Liver (tissue), 3 donors: ENCODE data around the gene SPAG8.

ENCODE experiments used
- FOXA1 ChIP-seq: IDR thresholded peaks from 2 replicates; pipeline ENCODE4 v1.6.1; 2016; ENCODE audit warnings: antibody characterized with exemption
- TF ChIP-seq, protein P1 (sequence below): fragments of 150-350 bp; IDR thresholded peaks from 2 replicates; pipeline ENCODE4 v1.5.1; 2017; ENCODE audit warnings: improper control_type of control experiment, low read depth, low read length; ENCODE audit not compliant: missing input control
- TF ChIP-seq, protein P2 (sequence below): IDR thresholded peaks from 2 replicates; pipeline ENCODE4 v1.6.1; 2016; ENCODE audit warnings: antibody characterized with exemption
- donor health status: healthy.
- donor health status: healthy.

DNA sequence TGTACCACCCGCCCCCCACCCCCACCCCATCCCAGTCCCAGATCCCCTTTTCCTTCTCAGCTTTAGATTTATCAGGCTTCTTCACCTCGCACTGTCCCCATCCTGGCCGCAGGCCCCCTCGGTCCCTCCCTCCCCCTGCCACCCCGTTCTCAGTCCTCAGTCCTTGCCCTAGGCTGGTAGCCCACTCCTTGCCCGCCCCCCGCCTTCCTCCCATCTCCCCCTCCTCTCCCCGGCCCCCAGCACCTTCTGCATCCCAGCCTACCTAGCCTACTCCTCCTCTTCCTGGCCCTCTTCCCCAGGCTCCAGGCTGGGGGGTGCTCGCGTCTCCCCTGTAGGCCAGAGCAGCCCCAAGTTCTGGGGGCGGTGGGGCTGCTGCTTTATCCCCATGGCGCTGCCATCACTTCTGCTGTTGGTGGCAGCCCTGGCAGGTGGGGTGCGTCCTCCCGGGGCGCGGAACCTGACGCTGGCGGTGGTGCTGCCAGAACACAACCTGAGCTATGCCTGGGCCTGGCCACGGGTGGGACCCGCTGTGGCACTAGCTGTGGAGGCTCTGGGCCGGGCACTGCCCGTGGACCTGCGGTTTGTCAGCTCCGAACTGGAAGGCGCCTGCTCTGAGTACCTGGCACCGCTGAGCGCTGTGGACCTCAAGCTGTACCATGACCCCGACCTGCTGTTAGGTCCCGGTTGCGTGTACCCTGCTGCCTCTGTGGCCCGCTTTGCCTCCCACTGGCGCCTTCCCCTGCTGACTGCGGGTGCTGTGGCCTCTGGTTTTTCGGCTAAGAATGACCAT lies 19.8 kb downstream of the SPAG8 start:
- TF ChIP-seq, protein P1, sequence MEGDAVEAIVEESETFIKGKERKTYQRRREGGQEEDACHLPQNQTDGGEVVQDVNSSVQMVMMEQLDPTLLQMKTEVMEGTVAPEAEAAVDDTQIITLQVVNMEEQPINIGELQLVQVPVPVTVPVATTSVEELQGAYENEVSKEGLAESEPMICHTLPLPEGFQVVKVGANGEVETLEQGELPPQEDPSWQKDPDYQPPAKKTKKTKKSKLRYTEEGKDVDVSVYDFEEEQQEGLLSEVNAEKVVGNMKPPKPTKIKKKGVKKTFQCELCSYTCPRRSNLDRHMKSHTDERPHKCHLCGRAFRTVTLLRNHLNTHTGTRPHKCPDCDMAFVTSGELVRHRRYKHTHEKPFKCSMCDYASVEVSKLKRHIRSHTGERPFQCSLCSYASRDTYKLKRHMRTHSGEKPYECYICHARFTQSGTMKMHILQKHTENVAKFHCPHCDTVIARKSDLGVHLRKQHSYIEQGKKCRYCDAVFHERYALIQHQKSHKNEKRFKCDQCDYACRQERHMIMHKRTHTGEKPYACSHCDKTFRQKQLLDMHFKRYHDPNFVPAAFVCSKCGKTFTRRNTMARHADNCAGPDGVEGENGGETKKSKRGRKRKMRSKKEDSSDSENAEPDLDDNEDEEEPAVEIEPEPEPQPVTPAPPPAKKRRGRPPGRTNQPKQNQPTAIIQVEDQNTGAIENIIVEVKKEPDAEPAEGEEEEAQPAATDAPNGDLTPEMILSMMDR: no peak
- TF ChIP-seq FOXA1: no peak
- TF ChIP-seq, protein P2, sequence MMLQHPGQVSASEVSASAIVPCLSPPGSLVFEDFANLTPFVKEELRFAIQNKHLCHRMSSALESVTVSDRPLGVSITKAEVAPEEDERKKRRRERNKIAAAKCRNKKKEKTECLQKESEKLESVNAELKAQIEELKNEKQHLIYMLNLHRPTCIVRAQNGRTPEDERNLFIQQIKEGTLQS: no peak
